ENCODE results near the gene NTMT2. TPM values are rescaled to one million over a fixed set of nuclear protein-coding genes. Genes with fewer than 3 reads are reported as not detected.

Gene NTMT2
- total RNA-seq, 2 donors from 2014 or later: not detected

DNA sequence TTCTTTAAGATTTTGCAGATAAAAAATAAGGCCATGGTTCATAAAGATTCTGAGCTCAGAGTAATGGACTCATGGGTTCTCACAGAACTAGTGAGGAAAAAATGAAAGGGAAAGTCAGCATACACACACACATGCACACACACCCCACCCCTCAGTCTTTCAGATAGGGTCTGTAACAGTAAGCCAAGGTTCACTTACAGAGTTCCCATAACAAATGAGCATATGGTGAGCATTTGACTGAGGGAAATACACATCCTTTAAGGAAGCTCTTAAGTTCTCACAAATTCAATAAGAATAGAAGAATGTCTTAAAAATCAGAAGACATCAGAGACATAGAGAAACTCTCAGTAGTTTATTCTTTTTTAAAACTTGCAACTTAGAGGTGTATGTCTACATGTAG lies 57.9 kb downstream of the NTMT2 start:
- no peak overlapping the region for H3K27ac Mint-ChIP-seq
- H3K4me3 Mint-ChIP-seq: no peak overlapping the region
- no peaks in the 10 kb centered on the region for H3K4me1 Mint-ChIP-seq
- no peaks in the 10 kb centered on the region for H3K36me3 Mint-ChIP-seq (ENCODE audit: low read depth)
- H3K9me3 ChIP-seq (ENCODE audit: control insufficient read depth, low read length, poor library complexity, severe bottlenecking): no peaks in the 10 kb centered on the region
- no peak for DNase-seq
- ATAC-seq: no peak
- peaks cover 12% of the 10 kb centered on the region for H3K27me3 Mint-ChIP-seq

- Mint-ChIP-seq H3K27me3 (peaks cover 8% of the 10 kb centered on the region), H3K4me1 (no peaks in the 10 kb centered on the region), H3K27ac (no peak overlapping the region), H3K4me3 (no peak overlapping the region), H3K36me3 (ENCODE audit: low read depth) (no peaks in the 10 kb centered on the region)
- DNase-seq (no peak), ATAC-seq (no peak)
- no peaks in the 10 kb centered on the region for H3K9me3 ChIP-seq (ENCODE audit: control insufficient read depth, low read length, poor library complexity, severe bottlenecking)
Measured at GRCh38 chr1:170204121-170204520, 58.4 kb downstream of the NTMT2 start.

DNA sequence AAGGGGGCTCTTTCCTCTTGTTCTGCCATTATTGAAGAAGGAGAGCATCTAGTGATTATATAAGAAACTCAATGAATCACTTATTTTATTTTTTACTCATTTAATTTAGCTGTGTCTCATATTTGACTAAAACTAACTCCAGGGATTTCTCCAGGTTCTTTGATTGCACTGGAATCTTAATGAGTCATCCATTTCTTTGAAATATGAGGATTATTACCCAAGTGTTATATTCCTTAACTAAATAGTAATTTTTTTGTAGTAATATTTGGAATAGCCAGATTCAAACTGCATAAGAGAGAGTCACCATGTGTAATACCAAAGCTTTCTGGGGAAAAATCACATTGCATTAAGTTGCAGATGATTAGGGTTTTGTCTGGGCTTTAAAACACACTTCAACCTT lies 59.5 kb downstream of the NTMT2 start:
- H3K27ac Mint-ChIP-seq: no peak overlapping the region
- no peak for ATAC-seq
- peaks cover 5% of the 10 kb centered on the region for H3K27me3 Mint-ChIP-seq

DNA sequence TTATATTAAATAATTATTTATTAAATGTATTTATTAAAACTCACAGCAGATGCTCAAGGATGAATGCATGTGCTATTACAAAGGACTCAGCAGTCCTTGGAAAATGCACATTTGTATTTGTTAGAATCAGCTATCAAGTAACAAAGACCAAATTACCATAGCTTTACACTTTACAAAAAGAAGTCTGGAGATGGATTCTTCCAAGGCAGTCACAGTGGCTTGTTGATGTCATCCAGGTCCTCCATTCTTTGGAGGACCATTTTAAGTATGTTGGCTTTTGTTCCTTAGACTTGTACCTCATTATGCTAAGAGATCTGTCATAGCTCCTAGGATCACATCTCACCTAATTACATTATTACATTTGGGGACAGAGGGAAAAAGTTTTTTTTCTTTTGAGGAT lies 63.4 kb downstream of the NTMT2 start:
- Mint-ChIP-seq H3K36me3 (ENCODE audit: low read depth) (no peaks in the 10 kb centered on the region), H3K27ac (no peak overlapping the region), H3K4me3 (no peak overlapping the region), H3K4me1 (no peaks in the 10 kb centered on the region), H3K27me3 (peaks cover 18% of the 10 kb centered on the region)
- ATAC-seq (no peak), DNase-seq (no peak)
- H3K9me3 ChIP-seq (ENCODE audit: control insufficient read depth, low read length, poor library complexity, severe bottlenecking): no peaks in the 10 kb centered on the region

More for the DNA sequence above, 59.5 kb downstream of the NTMT2 start:
- no peak for DNase-seq
- H3K9me3 ChIP-seq (ENCODE audit: control insufficient read depth, low read length, poor library complexity, severe bottlenecking): no peaks in the 10 kb centered on the region
- Mint-ChIP-seq H3K4me3 (no peak overlapping the region), H3K36me3 (ENCODE audit: low read depth) (no peaks in the 10 kb centered on the region), H3K4me1 (no peaks in the 10 kb centered on the region)

GRCh38 chr1:170210142-170210541 lies 64.4 kb downstream of the NTMT2 start:
- H3K36me3 Mint-ChIP-seq (ENCODE audit: low read depth): no peaks in the 10 kb centered on the region
- no peak overlapping the region for H3K4me3 Mint-ChIP-seq
- no peaks in the 10 kb centered on the region for H3K9me3 ChIP-seq (ENCODE audit: control insufficient read depth, low read length, poor library complexity, severe bottlenecking)
- peaks cover 28% of the 10 kb centered on the region for H3K27me3 Mint-ChIP-seq
- no peak overlapping the region for H3K27ac Mint-ChIP-seq
- peaks cover 4% of the 10 kb centered on the region for H3K4me1 Mint-ChIP-seq
- ATAC-seq (no peak), DNase-seq (no peak)

GRCh38 chr1:170213596-170213995 lies 67.8 kb downstream of the NTMT2 start:
- H3K9me3 ChIP-seq (ENCODE audit: control insufficient read depth, low read length, poor library complexity, severe bottlenecking): no peaks in the 10 kb centered on the region
- Mint-ChIP-seq H3K27me3 (peaks cover 37% of the 10 kb centered on the region), H3K4me3 (no peak overlapping the region), H3K4me1 (peaks cover 4% of the 10 kb centered on the region), H3K27ac (no peak overlapping the region), H3K36me3 (ENCODE audit: low read depth) (no peaks in the 10 kb centered on the region)
- no peak for ATAC-seq
- no peak for DNase-seq

- H3K27me3 Mint-ChIP-seq: peaks cover 37% of the 10 kb centered on the region
- DNase-seq (no peak), ATAC-seq (no peak)
- no peak overlapping the region for H3K4me3 Mint-ChIP-seq
- no peaks in the 10 kb centered on the region for H3K9me3 ChIP-seq (ENCODE audit: control insufficient read depth, low read length, poor library complexity, severe bottlenecking)
- H3K4me1 Mint-ChIP-seq: peaks cover 4% of the 10 kb centered on the region
- no peaks in the 10 kb centered on the region for H3K36me3 Mint-ChIP-seq (ENCODE audit: low read depth)
- H3K27ac Mint-ChIP-seq: no peak overlapping the region
Measured at GRCh38 chr1:170214117-170215032, 68.6 kb downstream of the NTMT2 start.

DNA sequence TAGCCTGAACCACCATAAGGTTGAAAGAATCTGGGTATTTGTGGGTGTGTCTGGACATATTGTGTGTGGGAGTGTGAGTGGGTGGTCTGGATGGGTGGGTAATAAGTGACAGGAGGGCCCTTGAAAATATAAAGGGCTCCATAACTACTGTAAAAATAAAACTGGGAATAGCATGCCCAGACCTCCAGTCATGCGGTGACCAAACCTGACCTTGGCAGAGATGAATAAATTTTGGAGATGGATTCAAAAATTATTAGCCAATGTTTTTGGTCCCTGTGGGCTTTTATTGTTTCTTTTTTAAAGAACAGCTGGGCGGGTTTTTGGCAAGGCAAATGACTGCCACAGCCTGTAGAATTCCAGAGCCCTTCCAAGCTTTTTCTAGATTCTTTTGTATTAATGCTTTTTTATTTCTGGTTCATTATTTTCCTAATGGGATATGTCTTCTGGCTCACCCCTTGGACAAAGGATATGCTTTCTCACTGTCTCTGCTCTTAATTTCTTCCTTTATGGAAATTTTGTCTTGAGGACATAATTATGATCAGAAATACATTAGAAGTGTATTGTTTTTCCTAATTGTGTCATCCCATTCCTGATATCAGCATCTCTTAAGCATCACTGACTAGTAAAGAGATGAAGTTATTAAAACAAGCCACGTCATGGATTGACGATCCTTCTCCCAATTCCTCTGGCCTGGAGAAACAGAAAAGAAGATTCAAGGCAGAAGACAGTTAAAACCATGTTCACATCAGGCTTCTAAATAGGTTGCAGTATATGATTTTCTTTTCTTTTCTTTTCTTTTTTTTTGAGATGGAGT lies 69.5 kb downstream of the NTMT2 start:
- Mint-ChIP-seq H3K27ac (no peak overlapping the region), H3K27me3 (peaks cover 32% of the 10 kb centered on the region), H3K4me1 (peaks cover 4% of the 10 kb centered on the region), H3K4me3 (no peak overlapping the region), H3K36me3 (ENCODE audit: low read depth) (no peaks in the 10 kb centered on the region)
- DNase-seq (no peak), ATAC-seq (no peak)
- no peaks in the 10 kb centered on the region for H3K9me3 ChIP-seq (ENCODE audit: control insufficient read depth, low read length, poor library complexity, severe bottlenecking)

GRCh38 chr1:170217517-170218256 lies 71.9 kb downstream of the NTMT2 start:
- ATAC-seq (no peak), DNase-seq (no peak)
- peaks cover 4% of the 10 kb centered on the region for H3K4me1 Mint-ChIP-seq
- H3K36me3 Mint-ChIP-seq (ENCODE audit: low read depth): no peaks in the 10 kb centered on the region
- H3K27ac Mint-ChIP-seq: no peak overlapping the region
- no peaks in the 10 kb centered on the region for H3K9me3 ChIP-seq (ENCODE audit: control insufficient read depth, low read length, poor library complexity, severe bottlenecking)
- no peak overlapping the region for H3K4me3 Mint-ChIP-seq
- peaks cover 26% of the 10 kb centered on the region for H3K27me3 Mint-ChIP-seq

DNA sequence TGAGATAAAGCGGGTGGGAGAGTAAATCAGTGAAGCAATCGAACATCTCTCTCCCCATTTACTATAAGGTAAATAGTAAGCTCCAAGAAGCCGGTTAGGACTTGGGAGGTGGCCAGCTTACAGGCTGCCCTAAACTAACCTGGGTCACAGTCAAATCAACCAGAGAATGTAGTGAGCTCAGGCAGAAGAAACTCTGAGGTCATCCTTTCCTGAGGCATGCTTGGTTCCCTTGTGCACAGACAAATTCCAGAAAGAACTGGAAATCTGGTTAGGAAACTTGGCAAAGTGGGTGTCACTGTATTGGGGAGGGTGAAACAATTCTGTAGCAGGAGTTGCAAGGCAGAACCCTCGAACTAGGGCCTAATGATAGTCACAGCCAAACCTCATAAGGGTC lies 72.5 kb downstream of the NTMT2 start:
- Mint-ChIP-seq H3K36me3 (ENCODE audit: low read depth) (no peaks in the 10 kb centered on the region), H3K4me3 (no peak overlapping the region), H3K27me3 (peaks cover 26% of the 10 kb centered on the region), H3K27ac (no peak overlapping the region), H3K4me1 (peaks cover 4% of the 10 kb centered on the region)
- ATAC-seq (no peak), DNase-seq (no peak)
- no peaks in the 10 kb centered on the region for H3K9me3 ChIP-seq (ENCODE audit: control insufficient read depth, low read length, poor library complexity, severe bottlenecking)

Other genes starting within 250 kb of the NTMT2 start
- 10 to 100 TPM; 12.7 to 21.9 TPM for gene KIFAP3, start 71.3 kb upstream of the NTMT2 start, total RNA-seq